ENCODE data around the gene ITPR1. TPM values are rescaled to one million over a fixed set of nuclear protein-coding genes. Genes with fewer than 3 reads are reported as not detected.

The ITPR1 gene
- total RNA-seq, 1 experiment from 2014 or later: 7.5 TPM

GRCh38 chr3:4850211-4850927 lies 357.2 kb downstream of the ITPR1 start:
- Mint-ChIP-seq H3K9me3 (ENCODE audit: unreplicated experiment) (no peaks in the 10 kb centered on the region), H3K27me3 (ENCODE audit: insufficient read depth, unreplicated experiment) (no peaks in the 10 kb centered on the region), H3K27ac (ENCODE audit: low read depth, unreplicated experiment) (no peak overlapping the region), H3K36me3 (ENCODE audit: insufficient read depth, unreplicated experiment) (no peaks in the 10 kb centered on the region), H3K4me1 (ENCODE audit: insufficient read depth, unreplicated experiment) (peaks cover 7% of the 10 kb centered on the region), H3K4me3 (ENCODE audit: unreplicated experiment) (no peak overlapping the region)
- DNase-seq (ENCODE audit: unreplicated experiment): no peak
- TF ChIP-seq, protein P1, sequence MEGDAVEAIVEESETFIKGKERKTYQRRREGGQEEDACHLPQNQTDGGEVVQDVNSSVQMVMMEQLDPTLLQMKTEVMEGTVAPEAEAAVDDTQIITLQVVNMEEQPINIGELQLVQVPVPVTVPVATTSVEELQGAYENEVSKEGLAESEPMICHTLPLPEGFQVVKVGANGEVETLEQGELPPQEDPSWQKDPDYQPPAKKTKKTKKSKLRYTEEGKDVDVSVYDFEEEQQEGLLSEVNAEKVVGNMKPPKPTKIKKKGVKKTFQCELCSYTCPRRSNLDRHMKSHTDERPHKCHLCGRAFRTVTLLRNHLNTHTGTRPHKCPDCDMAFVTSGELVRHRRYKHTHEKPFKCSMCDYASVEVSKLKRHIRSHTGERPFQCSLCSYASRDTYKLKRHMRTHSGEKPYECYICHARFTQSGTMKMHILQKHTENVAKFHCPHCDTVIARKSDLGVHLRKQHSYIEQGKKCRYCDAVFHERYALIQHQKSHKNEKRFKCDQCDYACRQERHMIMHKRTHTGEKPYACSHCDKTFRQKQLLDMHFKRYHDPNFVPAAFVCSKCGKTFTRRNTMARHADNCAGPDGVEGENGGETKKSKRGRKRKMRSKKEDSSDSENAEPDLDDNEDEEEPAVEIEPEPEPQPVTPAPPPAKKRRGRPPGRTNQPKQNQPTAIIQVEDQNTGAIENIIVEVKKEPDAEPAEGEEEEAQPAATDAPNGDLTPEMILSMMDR (IDR thresholded peaks at IDR 0.05; ENCODE audit: unreplicated experiment): no peak
- POLR2A ChIA-PET: interaction anchor here (0.8 kb wide), 1 partner anchor 10 kb away, joined by 3 read pairs; no protein-coding TSS in a partner anchor
- no TSS peak for BruUV-seq (replicated peaks)
- CTCF ChIA-PET: interaction anchor here (1.3 kb wide), 1 partner anchor 12 kb away, joined by 4 read pairs; no protein-coding TSS in a partner anchor
- intact Hi-C loops (cut with micrococcal nuclease): no loop called here

- no peak for DNase-seq (ENCODE audit: unreplicated experiment)
- intact Hi-C loops (cut with micrococcal nuclease): no loop called here
- no peaks in the 10 kb centered on the region for H3K36me3 Mint-ChIP-seq (ENCODE audit: insufficient read depth, unreplicated experiment)
- no peaks in the 10 kb centered on the region for H3K9me3 Mint-ChIP-seq (ENCODE audit: unreplicated experiment)
- no peak overlapping the region for H3K27ac Mint-ChIP-seq (ENCODE audit: low read depth, unreplicated experiment)
- peaks cover 7% of the 10 kb centered on the region for H3K4me1 Mint-ChIP-seq (ENCODE audit: insufficient read depth, unreplicated experiment)
- CTCF ChIA-PET: interaction anchor here (0.6 kb wide), 1 partner anchor 277 kb away, joined by 3 read pairs; no protein-coding TSS in a partner anchor
- no peak overlapping the region for H3K4me3 Mint-ChIP-seq (ENCODE audit: unreplicated experiment)
- POLR2A ChIA-PET: no interaction called here
- H3K27me3 Mint-ChIP-seq (ENCODE audit: insufficient read depth, unreplicated experiment): no peaks in the 10 kb centered on the region
- TF ChIP-seq, protein P1 (IDR thresholded peaks at IDR 0.05; ENCODE audit: unreplicated experiment): no peak
- BruUV-seq (replicated peaks): no TSS peak
Observed at GRCh38 chr3:4850928-4851265, 357.7 kb downstream of the ITPR1 start.

GRCh38 chr3:4852780-4853748 lies 359.9 kb downstream of the ITPR1 start:
- Mint-ChIP-seq H3K27me3 (ENCODE audit: insufficient read depth, unreplicated experiment) (no peaks in the 10 kb centered on the region), H3K36me3 (ENCODE audit: insufficient read depth, unreplicated experiment) (no peaks in the 10 kb centered on the region), H3K9me3 (ENCODE audit: unreplicated experiment) (no peaks in the 10 kb centered on the region), H3K4me3 (ENCODE audit: unreplicated experiment) (no peak overlapping the region), H3K27ac (ENCODE audit: low read depth, unreplicated experiment) (no peak overlapping the region), H3K4me1 (ENCODE audit: insufficient read depth, unreplicated experiment) (peaks cover 7% of the 10 kb centered on the region)
- no TSS peak for BruUV-seq (replicated peaks)
- TF ChIP-seq, protein P1 (IDR thresholded peaks at IDR 0.05; ENCODE audit: unreplicated experiment): no peak
- POLR2A ChIA-PET: interaction anchor here (0.6 to 0.7 kb wide), 2 partner anchors 91 to 334 kb away, joined by 3 read pairs; no protein-coding TSS in a partner anchor
- CTCF ChIA-PET: interaction anchor here (0.7 to 1.1 kb wide), 2 partner anchors 7 to 25 kb away, joined by 3 read pairs; no protein-coding TSS in a partner anchor
- DNase-seq (ENCODE audit: unreplicated experiment): no peak
- intact Hi-C loops (cut with micrococcal nuclease): no loop called here

- TF ChIP-seq, protein P1 (IDR thresholded peaks at IDR 0.05; ENCODE audit: unreplicated experiment): no peak
- ChIA-PET POLR2A (interaction anchor here (0.7 kb wide), 1 partner anchor 334 kb away, joined by 3 read pairs; no protein-coding TSS in a partner anchor), CTCF (no interaction called here)
- no peaks in the 10 kb centered on the region for H3K36me3 Mint-ChIP-seq (ENCODE audit: insufficient read depth, unreplicated experiment)
- no peaks in the 10 kb centered on the region for H3K9me3 Mint-ChIP-seq (ENCODE audit: unreplicated experiment)
- H3K4me1 Mint-ChIP-seq (ENCODE audit: insufficient read depth, unreplicated experiment): peaks cover 7% of the 10 kb centered on the region
- H3K27me3 Mint-ChIP-seq (ENCODE audit: insufficient read depth, unreplicated experiment): no peaks in the 10 kb centered on the region
- intact Hi-C loops (cut with micrococcal nuclease): no loop called here
- no TSS peak for BruUV-seq (replicated peaks)
- no peak for DNase-seq (ENCODE audit: unreplicated experiment)
- no peak overlapping the region for H3K27ac Mint-ChIP-seq (ENCODE audit: low read depth, unreplicated experiment)
- H3K4me3 Mint-ChIP-seq (ENCODE audit: unreplicated experiment): no peak overlapping the region
Observed at GRCh38 chr3:4853749-4854140, 360.6 kb downstream of the ITPR1 start.
